Activated T-cell treated with anti-CD3 and anti-CD28 coated beads, Interleukin-2, amount 50 U/mL, for 48 hours (primary cell): ENCODE results near the gene GTPBP10.
A peak's percentile ranks its signal among the peaks of the same experiment; 100 is the strongest.

Experiments used
- DNase-seq, 2 experiments: peaks; one replicate each; pipeline ENCODE4 v3.0.0-alpha.2; 2020

GTPBP10 gene

DNA sequence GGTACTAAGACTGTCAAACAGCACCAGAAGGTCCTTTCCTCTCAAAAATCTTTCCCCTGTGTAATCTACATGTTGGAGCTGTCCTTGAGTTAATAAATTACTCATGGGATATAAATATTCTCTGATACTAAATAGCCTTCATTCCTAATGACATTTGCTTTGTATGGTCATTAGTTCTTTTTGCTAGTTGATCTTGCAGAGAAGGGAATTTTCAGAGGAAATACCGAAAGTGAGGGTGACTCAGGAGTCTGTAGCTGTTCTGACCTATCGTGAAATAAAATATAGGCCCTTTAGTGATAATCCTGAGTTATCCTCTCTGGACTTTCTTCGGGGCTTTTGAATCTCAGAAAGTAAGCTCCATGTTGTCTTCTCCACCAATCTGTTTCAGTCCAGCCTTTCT lies 37.3 kb downstream of the GTPBP10 start:
- DNase-seq, result no peak

DNA sequence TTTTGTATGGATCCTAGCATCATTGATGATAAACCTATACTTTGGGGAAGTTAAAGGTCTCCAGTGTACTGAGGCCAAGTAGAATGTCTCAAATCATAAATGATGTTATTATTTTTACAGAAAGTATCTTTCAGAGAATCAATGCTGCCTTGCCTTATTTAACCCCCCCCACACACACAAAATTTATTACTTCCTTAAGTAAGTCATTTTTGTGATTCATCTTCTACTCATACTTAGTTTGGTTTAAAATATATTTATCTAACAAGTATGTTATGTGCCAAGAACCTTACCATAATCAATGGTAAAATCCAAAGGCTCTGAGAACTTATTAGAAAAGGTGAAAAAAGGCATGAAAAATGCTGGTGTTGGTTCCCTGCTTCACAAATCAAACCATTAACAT lies 37.9 kb downstream of the GTPBP10 start:
- DNase-seq, result no peak

DNA sequence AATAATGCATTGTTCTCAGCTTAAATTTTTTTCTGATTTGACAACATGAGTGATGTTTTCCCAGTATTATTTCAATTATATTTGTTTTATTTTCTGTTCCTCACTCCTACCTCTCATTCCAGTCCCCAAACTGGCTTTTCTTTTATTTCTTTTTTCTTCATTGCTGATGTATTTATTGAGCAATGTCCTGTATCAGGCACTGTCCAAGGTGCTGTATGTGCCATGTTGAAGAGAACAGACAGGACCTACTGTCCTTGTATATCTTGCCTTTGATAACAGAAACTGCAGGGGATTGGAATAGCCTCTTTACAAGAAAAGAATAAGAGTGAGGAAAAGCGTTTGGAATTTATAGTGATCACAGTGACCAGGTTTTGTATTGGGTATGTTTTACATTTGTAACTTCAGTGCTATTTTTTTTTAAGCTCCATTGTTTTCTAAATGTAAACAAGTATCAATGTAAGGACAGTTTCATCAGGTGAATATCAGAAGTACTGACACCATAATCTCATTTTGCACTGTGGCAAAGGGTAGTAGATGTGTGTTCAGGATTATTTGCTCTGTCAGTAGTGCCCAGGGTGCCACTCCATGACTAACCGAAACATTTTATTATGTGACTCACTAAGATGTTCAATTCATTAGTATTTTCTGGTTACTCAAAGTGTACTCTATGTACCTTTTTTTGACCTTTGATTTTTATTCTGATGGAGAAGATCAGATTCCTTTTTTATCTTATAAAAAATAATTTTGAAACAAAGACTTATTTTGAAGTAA lies 41.1 kb downstream of the GTPBP10 start:
- no peak for DNase-seq

DNA sequence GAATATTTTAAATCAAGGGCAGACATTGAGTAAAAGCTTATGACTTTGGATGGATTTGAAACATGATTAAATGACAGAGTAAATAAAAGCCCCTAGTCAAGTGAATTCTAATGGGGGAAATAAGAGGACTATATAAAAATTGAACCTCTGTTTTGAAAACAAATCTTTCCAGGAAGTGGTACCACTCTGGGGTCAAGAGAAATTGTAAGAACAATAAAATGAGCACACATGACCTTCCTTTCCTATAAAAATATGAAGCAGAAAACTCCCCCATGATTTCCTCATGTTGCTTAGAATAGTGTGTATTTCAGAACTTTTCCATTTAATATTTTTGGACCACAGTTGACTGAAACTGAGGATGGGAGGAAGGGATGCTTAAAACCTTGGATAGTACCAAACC lies 44.4 kb downstream of the GTPBP10 start:
- no peak for DNase-seq

DNA sequence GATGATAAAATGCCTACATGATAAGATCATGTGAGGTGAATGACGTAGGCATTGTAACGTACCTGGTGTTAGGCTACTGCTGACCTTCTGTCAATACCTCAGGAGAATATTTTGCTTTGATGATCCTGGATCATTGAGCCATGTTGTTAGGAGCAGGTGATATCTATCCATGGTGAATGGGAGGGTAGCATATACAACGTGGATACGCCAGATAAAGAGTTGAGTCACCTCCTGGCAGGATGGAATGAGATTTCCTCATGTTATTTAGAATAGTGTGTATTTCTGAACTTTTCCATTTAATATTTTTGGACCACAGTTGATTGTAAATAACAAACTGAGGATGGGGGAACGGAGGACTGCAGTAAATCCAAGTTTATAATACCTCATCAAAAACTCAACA lies 45.0 kb downstream of the GTPBP10 start:
- DNase-seq, result no peak

DNA sequence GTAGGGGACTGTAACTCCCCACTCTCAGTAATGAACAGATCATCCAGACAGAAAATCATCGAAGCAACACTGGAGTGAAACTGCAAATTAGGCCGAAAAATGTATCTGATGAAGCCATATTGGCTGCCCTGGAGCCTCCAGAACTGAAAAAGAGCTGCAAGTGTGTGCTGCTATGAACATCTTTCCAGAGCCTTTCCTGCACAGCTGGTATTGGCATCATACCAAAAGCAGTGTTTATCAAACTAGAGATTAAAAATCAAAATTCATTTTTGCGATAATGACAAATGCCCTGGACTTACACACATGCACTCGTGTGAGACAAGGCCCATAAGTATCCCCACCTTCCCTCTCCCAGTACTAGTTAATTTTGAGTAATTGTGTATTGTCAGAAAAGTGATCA lies 49.9 kb downstream of the GTPBP10 start:
- DNase-seq, result no peak

DNA sequence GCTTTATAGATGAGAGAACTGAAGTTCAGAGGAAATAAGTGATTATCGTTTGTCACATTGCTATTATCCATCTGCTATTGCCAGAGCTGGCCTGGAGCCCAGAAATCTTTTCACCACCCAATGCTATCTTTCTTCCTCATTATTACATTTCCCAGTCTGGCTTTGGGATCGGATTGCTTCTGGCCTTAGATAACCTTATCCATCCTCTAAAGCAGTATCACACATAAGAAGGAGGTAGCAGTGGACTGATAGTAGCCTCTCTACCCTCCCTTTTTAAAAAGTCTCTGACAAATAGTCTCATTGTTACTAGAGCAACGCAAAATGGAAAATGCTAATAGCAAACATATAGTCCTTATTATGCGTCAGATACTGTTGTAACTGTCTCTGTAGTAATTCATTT lies 55.5 kb downstream of the GTPBP10 start:
- no peak for DNase-seq

DNA sequence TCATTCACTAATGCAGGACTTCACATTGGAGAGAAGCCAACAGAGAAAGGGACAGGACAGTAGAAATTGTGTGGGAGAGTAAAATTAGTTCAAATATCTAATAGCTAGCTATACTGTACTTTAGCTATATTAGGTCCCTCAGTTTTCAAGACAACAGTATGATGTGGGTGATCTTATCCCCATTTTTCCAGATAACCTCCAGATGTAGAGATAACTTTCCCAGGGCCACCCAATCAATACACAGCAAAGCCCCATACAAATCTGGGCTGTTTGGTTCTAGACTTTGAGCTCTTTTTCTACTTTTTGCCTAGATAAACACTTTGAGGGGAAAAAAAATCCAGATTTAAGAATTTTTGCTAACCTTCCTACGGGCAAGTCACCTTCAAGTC lies 56.3 kb downstream of the GTPBP10 start:
- no peak for DNase-seq

DNA sequence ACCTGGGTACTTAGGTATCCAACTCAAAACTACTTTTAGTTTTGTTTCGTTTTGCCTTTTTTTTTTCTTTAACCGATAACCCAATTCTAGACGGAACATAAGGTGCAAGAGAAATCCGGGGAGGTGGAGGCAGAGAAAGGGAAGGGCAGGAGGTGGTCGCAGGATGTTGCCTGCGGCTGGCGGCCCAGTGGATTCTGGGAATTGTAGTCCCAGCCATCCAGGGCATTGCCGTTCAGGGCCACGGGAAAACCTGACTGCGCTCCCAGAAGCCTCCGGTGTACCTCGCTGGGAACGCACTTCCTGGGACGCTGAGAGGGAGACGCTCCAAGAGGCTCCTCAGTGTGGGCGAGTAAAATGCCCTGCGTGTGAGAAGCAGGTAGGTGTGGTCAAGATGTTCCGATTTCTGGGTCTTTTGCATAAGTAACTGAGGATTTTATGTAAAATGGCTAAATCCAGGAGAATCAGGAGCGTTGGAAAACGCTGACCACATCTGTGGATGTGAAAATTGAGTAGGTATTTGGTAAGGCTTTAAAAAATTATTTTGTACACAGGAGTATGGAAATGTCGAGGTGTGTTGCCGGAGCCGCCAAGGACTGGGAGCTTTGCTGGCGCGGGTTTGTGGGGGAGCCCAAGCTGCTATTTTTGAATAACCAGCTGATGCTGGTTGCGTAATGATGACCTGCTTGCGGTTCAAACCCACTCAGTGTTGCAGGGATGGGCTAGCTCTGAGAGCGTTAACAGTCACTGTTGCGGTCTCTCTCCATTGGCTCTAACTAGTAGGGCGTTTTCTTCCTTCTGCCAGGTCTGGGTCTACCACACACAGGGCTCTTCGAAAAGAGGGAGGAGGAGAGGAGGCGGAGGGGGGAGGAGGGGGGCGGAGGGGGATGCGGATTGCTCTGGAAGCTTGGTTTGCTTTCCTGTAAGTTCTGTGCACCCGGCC lies 56.9 kb downstream of the GTPBP10 start, which contains the start of gene CLDN12:
Gene CLDN12 (plus strand): TSS at position 288 of the 940 bp plus-strand sequence. CDS start 9,216 bp downstream, outside the sequence.
- DNase-seq, result peak; percentile 76 to 79

DNA sequence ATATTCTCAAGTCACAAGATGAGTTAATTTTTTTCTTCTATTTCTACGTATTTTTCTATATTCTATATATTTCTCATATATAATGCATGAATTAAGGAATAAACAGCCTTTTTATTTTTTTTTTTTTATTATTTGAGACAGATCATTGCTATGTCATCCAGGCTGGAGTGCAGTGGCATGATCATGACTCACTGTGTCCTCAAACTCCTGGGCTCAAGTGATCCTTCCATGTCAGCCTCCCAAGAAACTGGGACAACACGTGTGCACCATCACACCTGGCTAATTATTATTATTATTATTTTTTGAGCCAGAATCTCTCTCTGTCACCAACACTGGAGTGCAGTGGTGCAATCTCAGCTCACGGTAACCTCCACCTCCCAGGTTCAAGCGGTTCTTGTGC lies 58.3 kb downstream of the GTPBP10 start:
- no peak for DNase-seq

DNA sequence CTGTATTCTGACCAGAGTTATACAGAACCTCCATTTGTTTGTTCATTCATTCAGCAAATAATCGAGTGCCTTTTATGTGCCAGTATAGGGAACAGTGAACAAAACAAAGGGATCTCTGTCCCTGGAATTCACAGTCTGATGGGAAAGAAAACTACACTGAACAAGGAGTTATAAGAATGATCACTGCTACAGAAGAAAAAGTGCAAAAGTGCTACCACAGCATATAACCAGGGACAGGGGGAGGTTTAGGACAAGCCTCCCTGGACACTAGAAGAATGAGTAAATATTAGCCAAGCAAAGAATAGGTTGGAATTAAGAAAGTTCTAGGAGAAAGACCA lies 60.9 kb downstream of the GTPBP10 start:
- no peak for DNase-seq

DNA sequence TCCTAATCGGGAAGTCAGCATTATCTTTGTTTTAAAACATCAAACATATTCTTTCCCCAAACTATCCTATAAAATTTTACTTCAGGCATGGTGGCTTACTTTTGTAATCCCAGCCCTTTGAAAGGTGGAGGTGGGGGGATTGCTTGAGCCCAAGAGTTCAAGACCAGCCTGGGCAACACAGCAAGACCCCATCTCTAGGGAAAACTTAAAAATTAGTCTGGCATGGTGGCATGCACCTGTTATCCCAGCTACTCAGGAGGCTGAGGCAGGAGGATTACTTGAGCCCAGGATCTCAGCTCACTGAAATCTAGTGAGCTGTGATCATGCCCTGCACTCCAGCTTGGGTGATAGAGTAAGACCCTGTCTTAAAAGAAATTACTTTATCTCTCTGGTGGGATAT lies 61.6 kb downstream of the GTPBP10 start:
- DNase-seq, result no peak

DNA sequence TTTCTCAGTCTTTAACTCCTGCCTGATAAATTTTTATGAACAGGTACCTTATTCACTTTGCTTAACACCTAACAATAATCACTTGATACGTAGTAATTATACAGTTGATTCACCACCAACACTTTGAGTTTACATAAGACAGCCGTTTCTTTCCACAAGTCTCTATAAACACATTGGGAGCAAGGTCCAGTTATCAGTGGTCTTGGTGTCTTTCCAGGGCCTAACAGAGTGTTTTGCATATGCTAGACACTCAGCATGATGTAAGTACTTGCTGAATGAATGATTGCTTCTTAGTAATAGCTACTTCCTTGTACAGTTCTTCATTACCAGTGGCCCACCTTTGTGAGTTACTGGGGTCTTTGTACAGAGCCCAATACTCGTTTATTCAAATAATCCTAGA lies 63.2 kb downstream of the GTPBP10 start:
- no peak for DNase-seq

DNA sequence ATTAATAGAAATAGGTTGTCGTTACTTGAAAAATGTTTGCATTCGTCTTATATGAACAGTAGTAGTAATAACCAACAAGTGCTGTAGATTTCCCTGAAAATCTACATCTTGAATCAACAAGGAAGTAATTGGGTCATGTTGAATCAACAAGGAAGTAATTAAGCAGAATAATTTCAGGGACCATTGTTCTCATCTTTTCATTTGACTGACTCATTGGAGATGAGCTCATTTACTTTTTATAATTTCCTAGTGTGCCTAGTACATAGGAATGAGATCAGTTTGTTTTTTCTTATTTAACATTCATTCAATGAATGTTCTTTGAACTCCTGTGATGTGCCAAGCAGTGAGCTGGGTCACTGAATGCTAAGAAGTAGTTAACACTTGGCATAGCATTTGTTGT lies 65.0 kb downstream of the GTPBP10 start:
- no peak for DNase-seq

DNA sequence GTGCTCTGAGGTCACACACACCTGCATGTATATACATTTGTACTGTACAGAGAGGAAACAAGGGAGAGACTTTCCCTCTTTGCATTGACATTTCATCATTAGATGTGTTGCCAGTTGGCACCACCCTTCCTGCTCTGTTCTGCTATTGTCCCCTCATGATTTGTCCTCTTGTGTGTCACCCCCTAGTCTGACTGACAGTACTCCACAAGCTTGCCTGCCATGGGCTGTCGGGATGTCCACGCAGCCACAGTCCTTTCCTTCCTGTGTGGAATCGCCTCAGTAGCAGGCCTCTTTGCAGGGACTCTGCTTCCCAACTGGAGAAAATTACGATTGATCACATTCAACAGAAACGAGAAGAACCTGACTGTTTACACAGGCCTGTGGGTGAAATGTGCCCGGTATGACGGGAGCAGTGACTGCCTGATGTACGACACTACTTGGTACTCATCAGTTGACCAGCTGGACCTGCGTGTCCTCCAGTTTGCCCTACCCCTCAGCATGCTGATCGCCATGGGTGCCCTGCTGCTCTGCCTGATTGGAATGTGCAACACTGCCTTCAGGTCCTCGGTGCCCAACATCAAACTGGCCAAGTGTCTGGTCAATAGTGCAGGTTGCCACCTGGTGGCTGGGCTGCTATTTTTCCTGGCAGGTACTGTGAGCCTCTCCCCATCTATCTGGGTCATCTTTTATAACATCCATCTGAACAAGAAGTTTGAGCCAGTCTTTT lies 66.1 kb downstream of the GTPBP10 start:
- peak; percentile 30 to 35 for DNase-seq

DNA sequence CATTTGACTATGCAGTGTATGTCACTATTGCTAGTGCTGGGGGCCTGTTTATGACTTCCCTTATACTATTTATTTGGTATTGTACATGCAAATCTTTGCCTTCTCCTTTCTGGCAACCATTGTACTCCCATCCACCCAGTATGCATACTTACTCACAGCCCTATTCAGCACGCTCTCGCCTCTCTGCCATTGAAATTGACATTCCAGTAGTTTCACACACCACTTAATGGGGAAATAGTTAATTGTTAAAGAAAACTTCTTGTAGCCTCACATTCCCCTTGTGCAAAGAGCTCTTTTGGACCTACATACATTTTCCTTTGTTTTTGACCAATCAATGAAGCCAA lies 66.6 kb downstream of the GTPBP10 start:
- DNase-seq, result no peak

DNA sequence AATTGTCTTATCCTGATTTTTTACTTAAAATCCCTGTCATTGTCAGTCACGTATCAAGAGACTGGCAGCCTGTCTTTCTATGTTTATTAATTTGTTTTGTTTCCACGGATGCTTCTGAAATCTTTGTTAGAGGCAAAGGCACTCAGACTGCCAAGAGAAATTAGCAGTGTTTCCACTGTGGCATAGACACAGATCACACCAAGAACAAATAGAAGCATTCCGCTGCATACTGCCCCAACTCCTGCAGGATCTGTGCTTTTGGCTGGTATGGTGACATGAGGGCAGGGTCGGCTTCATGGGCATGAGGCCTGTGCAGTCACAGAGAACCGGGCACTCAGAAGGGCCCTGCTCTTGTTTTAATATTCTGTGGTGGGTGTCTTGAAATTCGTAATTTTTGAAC lies 75.1 kb downstream of the GTPBP10 start:
- no peak for DNase-seq

DNA sequence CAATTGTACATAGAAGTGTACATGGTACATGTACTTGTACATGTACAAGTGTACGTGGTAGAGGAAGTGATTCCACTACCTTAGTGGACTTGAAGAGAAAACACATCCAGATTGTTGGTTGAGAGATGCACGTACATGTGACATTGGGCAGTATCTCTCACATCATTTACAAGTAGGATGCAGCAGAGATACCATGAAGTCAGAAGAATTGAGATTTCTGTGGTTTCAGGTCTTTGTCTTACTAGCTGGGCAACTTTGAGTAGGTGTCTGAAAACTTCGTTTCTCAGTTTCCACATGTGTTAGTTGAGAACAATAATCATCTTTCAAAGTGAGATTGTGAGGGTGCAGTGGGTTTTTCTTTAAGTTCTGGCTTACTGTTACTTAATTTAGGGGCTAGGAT lies 78.2 kb downstream of the GTPBP10 start:
- DNase-seq, result no peak

DNA sequence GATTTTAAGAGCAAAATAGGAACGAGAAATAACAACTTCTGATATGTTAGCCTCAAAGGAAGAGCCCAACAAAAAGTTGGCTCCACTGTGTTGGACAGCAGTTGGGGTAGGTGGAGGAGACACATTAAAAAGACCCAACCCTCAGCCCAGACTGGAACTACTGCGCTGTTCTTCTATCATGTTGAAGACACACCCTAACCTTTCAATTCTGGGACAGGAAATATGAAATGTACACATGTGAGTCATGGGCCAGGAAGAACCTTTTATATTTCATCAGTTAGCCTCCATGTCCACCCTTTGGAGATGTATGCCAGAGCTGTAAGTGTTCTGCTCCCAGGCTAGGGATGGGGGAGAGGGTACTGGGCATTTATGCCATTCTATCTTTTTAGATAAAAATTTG lies 78.9 kb downstream of the GTPBP10 start:
- no peak for DNase-seq

DNA sequence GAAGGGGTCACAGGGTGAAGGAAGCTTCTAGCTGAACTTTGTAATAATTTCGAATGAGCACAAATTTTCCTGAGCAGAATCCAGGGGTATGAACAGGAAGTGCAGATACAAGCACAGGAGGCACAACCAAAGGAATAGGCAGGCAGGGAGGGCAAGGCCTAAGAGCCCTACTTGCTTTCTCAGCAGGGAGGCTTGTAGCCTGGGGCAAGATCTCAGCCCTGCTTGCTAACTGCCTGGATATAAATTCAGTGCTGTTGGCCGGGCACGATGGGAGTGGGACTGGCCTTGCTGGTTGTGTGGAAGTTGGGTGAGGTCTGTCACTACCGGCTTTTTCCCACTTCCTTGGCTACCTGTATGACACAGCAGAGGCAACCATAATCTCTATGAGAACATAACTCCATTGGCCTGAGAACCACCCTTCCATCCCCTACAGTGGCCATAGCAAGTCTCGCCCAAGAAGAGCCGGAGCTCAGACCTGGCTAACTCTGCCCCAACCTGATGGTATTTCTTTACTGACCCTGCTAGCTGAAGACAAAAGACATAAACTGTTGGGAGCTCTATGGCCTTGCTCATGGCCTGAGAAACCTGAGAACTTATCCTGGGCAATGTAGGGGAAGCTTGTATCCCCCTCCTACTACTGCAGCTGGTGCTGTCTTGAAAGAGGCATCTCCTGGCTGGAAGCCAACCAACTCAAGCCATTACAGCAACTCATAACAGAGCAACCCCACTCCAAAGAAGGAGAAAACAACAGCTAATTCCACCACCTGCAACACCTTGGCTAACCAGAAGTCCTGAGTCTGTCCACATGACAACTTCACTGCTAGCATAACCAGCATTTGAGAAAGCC lies 84.3 kb downstream of the GTPBP10 start:
- no peak for DNase-seq

DNA sequence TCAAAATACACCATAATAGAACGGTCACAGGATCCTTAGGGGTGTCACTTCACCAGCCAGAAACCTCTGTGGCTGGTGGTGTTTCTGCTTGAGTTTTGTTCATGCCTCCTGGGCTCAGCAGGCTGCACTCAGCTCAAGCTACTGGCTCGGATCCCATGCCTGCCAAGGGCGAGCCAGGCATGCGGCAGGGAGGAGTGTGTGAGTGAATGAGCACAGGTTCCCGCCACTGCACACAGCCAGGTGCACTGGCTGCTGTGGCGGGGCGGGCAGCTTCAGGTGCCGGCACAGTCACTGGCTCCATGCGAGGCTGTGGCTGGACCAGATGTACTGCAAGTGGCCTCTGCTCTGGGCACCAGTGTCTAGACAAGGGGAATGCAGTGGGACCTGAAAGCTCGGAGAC lies 86.2 kb downstream of the GTPBP10 start:
- no peak for DNase-seq

DNA sequence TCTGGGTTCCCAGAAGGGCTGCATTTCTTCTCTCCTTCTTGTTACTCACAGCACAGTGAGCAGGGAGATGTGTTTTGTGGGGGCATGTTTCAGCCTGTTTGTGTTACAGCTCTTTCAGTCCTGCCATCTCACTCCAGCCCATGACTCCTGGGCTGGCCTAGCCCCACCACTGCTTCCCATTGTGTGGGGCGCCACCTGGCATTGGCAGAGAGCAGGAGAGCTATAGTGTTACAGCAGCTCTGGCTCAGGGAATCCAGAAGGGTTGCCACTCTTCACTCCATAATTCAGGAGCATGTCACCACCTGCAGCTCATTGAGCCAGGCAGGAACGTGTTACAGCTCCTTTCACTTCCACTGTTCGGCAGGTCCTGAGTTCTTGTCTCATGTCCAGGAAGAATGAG lies 86.7 kb downstream of the GTPBP10 start:
- no peak for DNase-seq
